NCI-H748 treated with DMSO at 0.1 percent for 48 hours (cell line): ENCODE data around the gene ZMYND8.

Source experiments
- DNase-seq: peaks from one replicate; lab custom pipeline; 2025; lab: John Stamatoyannopoulos, UW

Gene ZMYND8

GRCh38 chr20:47174456-47175243 is 181.8 kb downstream of the ZMYND8 start:
- no peak for DNase-seq

- no peak for DNase-seq
Measured at GRCh38 chr20:47173596-47174216, 182.8 kb downstream of the ZMYND8 start.

GRCh38 chr20:47172579-47172978 is 183.9 kb downstream of the ZMYND8 start:
- no peak for DNase-seq

DNA sequence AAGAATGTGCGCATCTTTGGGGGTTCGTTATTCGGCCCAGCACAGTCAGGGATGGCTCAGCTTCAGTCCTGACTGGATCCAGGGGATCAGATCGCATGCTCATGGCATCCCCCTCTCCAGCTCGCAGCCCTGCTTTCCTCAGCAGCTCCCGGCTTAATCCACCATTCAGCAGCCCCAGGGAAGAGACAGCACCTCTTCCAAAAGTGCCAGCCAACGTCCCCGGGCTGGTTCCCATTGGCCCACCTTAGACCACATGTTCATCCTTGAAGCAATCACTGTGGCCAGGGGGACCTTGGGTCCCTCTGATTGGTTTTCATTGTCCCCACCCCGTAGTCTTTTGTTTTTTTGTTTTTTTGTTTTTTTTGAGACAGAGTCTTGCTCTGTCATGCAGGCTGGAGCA is 188.7 kb downstream of the ZMYND8 start:
- DNase-seq, result no peak

DNA sequence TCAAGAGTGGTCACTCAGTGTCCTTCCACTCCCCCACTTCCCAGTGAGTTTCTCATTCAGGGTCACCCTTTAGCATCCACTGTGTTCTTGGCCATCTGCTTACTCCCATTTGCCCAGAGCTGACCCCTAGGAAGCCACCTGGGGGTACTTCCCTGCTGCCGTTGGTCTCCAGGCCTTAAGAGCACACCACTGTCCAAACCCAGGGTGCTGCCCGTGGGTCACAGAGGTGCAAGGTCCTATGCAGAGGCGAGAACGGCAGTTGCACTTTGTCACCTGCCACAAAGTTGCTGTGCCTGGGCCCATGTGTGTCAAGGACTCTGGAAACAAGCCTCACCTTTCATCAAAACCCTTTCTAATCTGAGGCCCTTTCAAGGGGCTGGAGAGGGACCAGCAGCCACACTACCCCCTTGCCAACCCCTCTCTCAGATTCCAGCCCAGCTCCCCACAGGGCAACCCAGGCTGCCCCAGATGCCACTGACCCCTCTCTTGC is 191.1 kb downstream of the ZMYND8 start:
- DNase-seq, result no peak

- DNase-seq, result no peak
Measured at GRCh38 chr20:47164140-47164539, 192.4 kb downstream of the ZMYND8 start.

DNA sequence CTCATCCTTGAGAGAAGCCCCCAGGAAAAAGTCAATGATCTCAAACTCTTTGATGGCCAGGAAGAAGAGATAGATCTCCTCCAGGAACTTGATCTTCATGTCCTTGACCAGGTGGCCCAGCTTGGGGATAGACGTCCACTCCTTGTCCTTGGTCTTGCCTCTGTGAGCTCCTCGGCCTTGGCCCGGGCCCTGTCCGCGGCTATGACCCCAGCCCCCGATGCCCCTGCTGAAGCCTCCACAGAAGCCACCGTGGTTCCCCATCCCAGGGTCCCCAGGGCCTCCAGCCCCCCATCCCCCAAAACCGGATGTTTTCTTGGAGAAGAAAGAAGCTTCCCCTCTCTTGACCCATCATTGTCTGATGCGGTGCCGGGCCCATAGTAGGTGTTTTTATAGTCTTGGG is 195.1 kb downstream of the ZMYND8 start:
- no peak for DNase-seq

- DNase-seq, result no peak
Measured at GRCh38 chr20:47160992-47161391, 195.5 kb downstream of the ZMYND8 start.

GRCh38 chr20:47160240-47160639 is 196.3 kb downstream of the ZMYND8 start:
- DNase-seq, result no peak
